Neural cell (in vitro differentiated cells): ENCODE measurements around the gene ING5. TPM values are rescaled to one million over a fixed set of nuclear protein-coding genes. Genes with fewer than 3 reads are reported as not detected.

Source experiments
- H2AFZ ChIP-seq: fragments of 200-600, 300-800 bp; sonication (generic), shearing (Covaris generic); 2 replicates; pipeline ENCODE4 v1.6.0; 2014; ENCODE audit warnings: low read depth, mild to moderate bottlenecking, antibody characterized with exemption, low read length, moderate library complexity
- H3F3A ChIP-seq: fragments of 200-600 bp; shearing (Covaris generic); 2 replicates; pipeline ENCODE4 v1.6.1; 2016; ENCODE audit warnings: mild to moderate bottlenecking, moderate library complexity, mixed read lengths, antibody characterized with exemption, low read length; ENCODE audit not compliant: insufficient read depth, poor library complexity, severe bottlenecking
- H3K27ac ChIP-seq: fragments of 200-600, 300-800 bp; sonication (generic), shearing (Covaris generic); 2 replicates; pipeline ENCODE4 v1.5.1; 2014; ENCODE audit warnings: mild to moderate bottlenecking, low read length, moderate library complexity
- H3K27me3 ChIP-seq: fragments of 300-800, 200-600 bp; sonication (generic), shearing (Covaris generic); 2 replicates; pipeline ENCODE4 v1.6.0; 2014; ENCODE audit warnings: mild to moderate bottlenecking, low read depth, low read length, moderate library complexity; ENCODE audit not compliant: insufficient read depth
- H3K36me3 ChIP-seq: fragments of 300-800, 200-600 bp; sonication (generic), shearing (Covaris generic); 2 replicates; pipeline ENCODE4 v1.5.1; 2014; ENCODE audit warnings: mild to moderate bottlenecking, antibody characterized with exemption, low read length, moderate library complexity; ENCODE audit not compliant: insufficient read depth
- H3K4me2 ChIP-seq: fragments of 300-800, 200-600 bp; sonication (generic), shearing (Covaris generic); 2 replicates; pipeline ENCODE4 v1.6.0; 2014; ENCODE audit warnings: mild to moderate bottlenecking, low read length
- H3K4me3 ChIP-seq: fragments of 300-800, 200-600 bp; sonication (generic), shearing (Covaris generic); 2 replicates; pipeline ENCODE4 v1.5.1; 2014; ENCODE audit warnings: mild to moderate bottlenecking, low read length, moderate library complexity
- H3K79me2 ChIP-seq: fragments of 200-600 bp; shearing (Covaris generic); replicated peaks from 2 replicates; pipeline ENCODE4 v1.6.0; 2014; ENCODE audit warnings: mild to moderate bottlenecking, low read length, moderate library complexity; ENCODE audit not compliant: insufficient read depth
- H3K9ac ChIP-seq: fragments of 300-800, 200-600 bp; sonication (generic), shearing (Covaris generic); 2 replicates; pipeline ENCODE4 v1.6.1; 2016; ENCODE audit warnings: mild to moderate bottlenecking, low read length, mixed read lengths
- H3K9me2 ChIP-seq: fragments of 200-600 bp; shearing (Covaris generic); 2 replicates; pipeline ENCODE4 v1.6.1; 2016; ENCODE audit warnings: mild to moderate bottlenecking, low read length, mixed read lengths; ENCODE audit not compliant: insufficient read depth
- H3K9me3 ChIP-seq: fragments of 200-600, 300-800 bp; sonication (generic), shearing (Covaris generic); 2 replicates; pipeline ENCODE4 v1.6.1; 2016; ENCODE audit warnings: mild to moderate bottlenecking, mixed run types, low read length, moderate library complexity, mixed read lengths
- H4K20me1 ChIP-seq: fragments of 200-600 bp; shearing (Covaris generic); 2 replicates; pipeline ENCODE4 v1.6.1; 2016; ENCODE audit warnings: mild to moderate bottlenecking, mixed run types; ENCODE audit not compliant: insufficient read depth
- CTCF ChIP-seq: fragments of 450-650 bp; IDR thresholded peaks from 2 replicates; pipeline ENCODE4 v1.5.1; 2014; ENCODE audit warnings: antibody characterized with exemption, mild to moderate bottlenecking, moderate library complexity; ENCODE audit not compliant: poor library complexity, severe bottlenecking
- EP300 ChIP-seq: fragments of 450-650 bp; conservative IDR thresholded peaks from 2 replicates; pipeline ENCODE4 v1.6.1; 2014; ENCODE audit warnings: antibody characterized with exemption, mild to moderate bottlenecking, moderate library complexity; ENCODE audit not compliant: poor library complexity, severe bottlenecking
- EZH2 ChIP-seq: fragments of 200-600, 300-800 bp; shearing (Covaris generic), sonication (generic); IDR thresholded peaks from 2 replicates; pipeline ENCODE4 v1.6.1; 2014; ENCODE audit warnings: antibody characterized with exemption, low read length, borderline replicate concordance, mild to moderate bottlenecking; ENCODE audit not compliant: insufficient read depth, poor library complexity, severe bottlenecking
- MXI1 ChIP-seq: fragments of 450-650 bp; conservative IDR thresholded peaks from 2 replicates; pipeline ENCODE4 v1.6.1; 2014; ENCODE audit warnings: antibody characterized with exemption, mild to moderate bottlenecking; ENCODE audit not compliant: poor library complexity, severe bottlenecking
- REST ChIP-seq: IDR thresholded peaks from 2 replicates; pipeline ENCODE4 v1.6.1; 2012; ENCODE audit warnings: borderline replicate concordance
- SMC3 ChIP-seq: fragments of 450-650 bp; conservative IDR thresholded peaks from 2 replicates; pipeline ENCODE4 v1.6.1; 2014; ENCODE audit warnings: antibody characterized with exemption, mild to moderate bottlenecking, moderate library complexity; ENCODE audit not compliant: poor library complexity
- polyA plus RNA-seq: library from polyadenylated mRNA; depleted of rRNA; stranded (reverse); fragments of >200 nt; gene quantifications from 2 replicates; pipeline ENCODE4 v1.2.3, GENCODE V29; 2014

Gene ING5
- polyA plus RNA-seq, 1 donor from 2014 or later = 22.8 TPM

- Histone ChIP-seq H3F3A (no peaks in the 10 kb centered on the region), H3K9ac (no peak overlapping the region), H3K27me3 (no peaks in the 10 kb centered on the region), H3K27ac (no peak overlapping the region), H3K4me2 (no peak overlapping the region), H3K36me3 (no peaks in the 10 kb centered on the region), H4K20me1 (no peaks in the 10 kb centered on the region), H3K9me2 (no peaks in the 10 kb centered on the region), H3K9me3 (no peaks in the 10 kb centered on the region), H2AFZ (no peak overlapping the region), H3K79me2 (peaks cover 5% of the 10 kb centered on the region), H3K4me3 (no peak overlapping the region)
- no peak for TF ChIP-seq EP300
- no peak for TF ChIP-seq CTCF
- no peak for TF ChIP-seq SMC3
- TF ChIP-seq MXI1 = no peak
These were observed 47.3 kb upstream of the ING5 start for GRCh38 chr2:241654551-241654950.

- TF ChIP-seq REST (no peak), EZH2 (no peak), CTCF (no peak)
- H4K20me1 ChIP-seq = no peaks in the 10 kb centered on the region
- H3K9me2 ChIP-seq = no peaks in the 10 kb centered on the region
- H3K27ac ChIP-seq = no peak overlapping the region
- no peaks in the 10 kb centered on the region for H3F3A ChIP-seq
- H3K4me3 ChIP-seq = no peak overlapping the region
- no peaks in the 10 kb centered on the region for H3K9me3 ChIP-seq
- H3K27me3 ChIP-seq = no peaks in the 10 kb centered on the region
- no peaks in the 10 kb centered on the region for H3K36me3 ChIP-seq
- no peaks in the 10 kb centered on the region for H3K79me2 ChIP-seq
- H2AFZ ChIP-seq = no peak overlapping the region
- H3K9ac ChIP-seq = no peak overlapping the region
- no peak overlapping the region for H3K4me2 ChIP-seq
These were observed 46.2 kb upstream of the ING5 start for GRCh38 chr2:241655516-241656189.
